Esophagus squamous epithelium (tissue), 5 donors: ENCODE results near the gene XRCC3. TPM values are rescaled to one million over a fixed set of nuclear protein-coding genes. Genes with fewer than 3 reads are reported as not detected.

Source experiments
- DNase-seq: peaks from one replicate; lab custom pipeline; 2025; lab: John Stamatoyannopoulos, UW
- H3K27ac ChIP-seq, 4 donors: fragments of 200-600 bp; sonication (generic); one replicate each; pipeline ENCODE4 v1.5.1; 2016 to 2019; ENCODE audit warnings: mild to moderate bottlenecking in 1 of 4
- H3K27me3 ChIP-seq, 4 donors: fragments of 200-600 bp; sonication (generic); 1 replicate in 3 of 4; 2 replicates in 1 of 4; pipeline versions ENCODE4 v1.5.1 to v1.6.0; 2017 to 2021; ENCODE audit warnings: antibody characterized with exemption in 1 of 4
- H3K36me3 ChIP-seq, 3 donors: fragments of 200-600 bp; sonication (generic); one replicate each; pipeline ENCODE4 v1.5.1; 2016 to 2019
- H3K4me1 ChIP-seq, 3 donors: fragments of 200-600 bp; sonication (generic); one replicate each; pipeline ENCODE4 v1.5.1; 2017 to 2019
- H3K4me3 ChIP-seq, 4 donors: fragments of 200-600 bp; sonication (generic); 1 replicate in 3 of 4; 2 replicates in 1 of 4; pipeline ENCODE4 v1.5.1; 2016 to 2019; ENCODE audit warnings: mild to moderate bottlenecking in 2 of 4, moderate library complexity in 1 of 4
- H3K9me3 ChIP-seq, 3 donors: fragments of 200-600 bp; sonication (generic); one replicate each; pipeline ENCODE4 v1.5.1; 2016 to 2019
- POLR2A ChIP-seq, 4 donors: fragments of 450-650 bp; IDR thresholded peaks; one replicate each; pipeline ENCODE4 v1.6.1; 2017; ENCODE audit warnings: antibody characterized with exemption in 4 of 4, mild to moderate bottlenecking in 4 of 4, moderate library complexity in 3 of 4
- WGBS, 2 donors: methylation state at CpG; one replicate each; pipeline ENCODE4 v1.1.5; 2018; 5-methylcytosine and 5-hydroxymethylcytosine counted together
- intact Hi-C: fragments of 100-400 bp; cut with DNase I; formaldehyde crosslinking; loops from one replicate; pipeline ENCODE4 v1.15.0; 2022
- total RNA-seq, 4 donors: library from RNA; depleted of rRNA; stranded (reverse); fragments of >200 nt; gene quantifications; one replicate each; pipeline ENCODE4 v1.1.0, GENCODE V29; 2016
- TF ChIP-seq, protein P1 (sequence below), 6 experiments: fragments of 450-650 bp in 4 of 6; fragments of 200-600 bp in 2 of 6; sonication (generic) in 2 of 6; IDR thresholded peaks; one replicate each; pipeline ENCODE4 v1.5.1; 2016 to 2019; ENCODE audit warnings: antibody characterized with exemption in 6 of 6, mild to moderate bottlenecking in 4 of 6, moderate library complexity in 4 of 6
- donor health status: DM: yes; HTN: yes; CAD: no.

Gene XRCC3
- total RNA-seq, 4 donors from 2014 or later: 10.9 to 17.8 (median 12.6) TPM

DNA sequence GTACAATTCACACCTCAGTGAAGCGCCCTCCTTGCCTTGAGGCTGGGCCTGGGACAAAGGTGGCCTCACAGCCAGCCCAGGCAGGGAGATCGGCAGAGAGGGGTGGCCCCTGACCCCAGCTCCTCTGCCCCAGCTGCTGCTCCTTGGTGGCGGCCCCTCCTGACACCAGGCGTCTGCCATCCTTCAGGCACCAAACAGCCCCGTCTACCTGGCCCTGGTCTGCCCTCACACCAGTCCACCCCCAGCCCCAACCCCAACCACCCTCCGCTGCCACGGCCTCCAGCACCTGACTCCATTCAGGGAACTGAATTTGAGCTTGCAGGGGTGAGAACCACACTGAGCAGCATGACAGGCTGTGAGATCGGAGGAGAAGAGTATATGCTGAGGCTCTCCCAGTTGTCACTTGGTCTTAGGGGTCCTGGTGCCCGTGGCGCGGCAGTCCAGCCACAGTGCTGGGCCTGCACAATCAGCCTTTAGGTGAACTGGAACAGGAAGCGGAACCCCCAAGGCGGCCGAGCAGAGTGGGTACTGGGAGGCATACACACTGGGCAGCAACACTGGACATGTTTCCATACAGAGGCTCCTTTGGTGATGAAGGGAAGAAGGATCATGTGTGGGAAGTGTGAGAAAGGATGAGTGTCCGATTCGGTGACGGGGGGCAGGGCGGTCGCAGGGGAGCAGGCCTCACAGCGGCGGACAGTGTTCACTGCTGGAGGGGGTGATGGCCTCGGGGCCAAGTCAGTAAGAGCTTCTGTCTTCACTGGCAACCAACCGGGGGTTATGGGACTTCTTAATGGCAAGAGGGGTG lies 19.0 kb upstream of the XRCC3 start:
- Histone ChIP-seq H3K27me3 (no peaks in the 10 kb centered on the region), H3K27ac (peak overlapping the region; percentile 31 to 92 (median 88)), H3K4me3 (no peak overlapping the region), H3K9me3 (no peaks in the 10 kb centered on the region), H3K36me3 (peaks cover 12 to 97% (median 36%) of the 10 kb centered on the region in 3 donors), H3K4me1 (peaks cover 39 to 92% (median 66%) of the 10 kb centered on the region in 3 donors)
- WGBS, 2 donors: 84 to 89% methylated on average over 15 to 17 of the region's 23 CpGs
- no peak for DNase-seq
- intact Hi-C loops: no loop called here
- TF ChIP-seq, protein P1, sequence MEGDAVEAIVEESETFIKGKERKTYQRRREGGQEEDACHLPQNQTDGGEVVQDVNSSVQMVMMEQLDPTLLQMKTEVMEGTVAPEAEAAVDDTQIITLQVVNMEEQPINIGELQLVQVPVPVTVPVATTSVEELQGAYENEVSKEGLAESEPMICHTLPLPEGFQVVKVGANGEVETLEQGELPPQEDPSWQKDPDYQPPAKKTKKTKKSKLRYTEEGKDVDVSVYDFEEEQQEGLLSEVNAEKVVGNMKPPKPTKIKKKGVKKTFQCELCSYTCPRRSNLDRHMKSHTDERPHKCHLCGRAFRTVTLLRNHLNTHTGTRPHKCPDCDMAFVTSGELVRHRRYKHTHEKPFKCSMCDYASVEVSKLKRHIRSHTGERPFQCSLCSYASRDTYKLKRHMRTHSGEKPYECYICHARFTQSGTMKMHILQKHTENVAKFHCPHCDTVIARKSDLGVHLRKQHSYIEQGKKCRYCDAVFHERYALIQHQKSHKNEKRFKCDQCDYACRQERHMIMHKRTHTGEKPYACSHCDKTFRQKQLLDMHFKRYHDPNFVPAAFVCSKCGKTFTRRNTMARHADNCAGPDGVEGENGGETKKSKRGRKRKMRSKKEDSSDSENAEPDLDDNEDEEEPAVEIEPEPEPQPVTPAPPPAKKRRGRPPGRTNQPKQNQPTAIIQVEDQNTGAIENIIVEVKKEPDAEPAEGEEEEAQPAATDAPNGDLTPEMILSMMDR (IDR thresholded peaks at IDR 0.05): no peak
- TF ChIP-seq POLR2A (IDR thresholded peaks at IDR 0.05): no peak

DNA sequence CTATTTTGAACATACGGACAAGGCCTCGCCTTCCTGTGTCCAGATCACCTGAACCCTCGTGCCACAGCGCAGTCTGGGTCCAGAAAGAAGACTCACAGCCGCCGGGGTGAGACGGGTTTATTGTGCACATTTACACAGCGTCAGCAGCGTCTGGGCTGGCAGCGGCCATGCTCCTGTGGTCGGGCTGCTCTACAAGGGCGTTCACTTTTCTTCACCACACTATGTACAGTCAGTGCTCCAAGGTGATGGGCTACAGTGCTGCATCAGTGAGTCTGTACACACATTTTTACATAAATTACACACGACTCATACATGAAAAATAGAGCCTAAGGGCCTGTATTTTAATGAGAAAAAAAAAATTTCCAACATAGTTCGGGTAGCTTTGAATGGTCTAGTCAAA lies 18.4 kb upstream of the XRCC3 start:
- Histone ChIP-seq H3K4me1 (peaks cover 42 to 93% (median 71%) of the 10 kb centered on the region in 3 donors), H3K36me3 (peaks cover 12 to 97% (median 32%) of the 10 kb centered on the region in 3 donors)

DNA sequence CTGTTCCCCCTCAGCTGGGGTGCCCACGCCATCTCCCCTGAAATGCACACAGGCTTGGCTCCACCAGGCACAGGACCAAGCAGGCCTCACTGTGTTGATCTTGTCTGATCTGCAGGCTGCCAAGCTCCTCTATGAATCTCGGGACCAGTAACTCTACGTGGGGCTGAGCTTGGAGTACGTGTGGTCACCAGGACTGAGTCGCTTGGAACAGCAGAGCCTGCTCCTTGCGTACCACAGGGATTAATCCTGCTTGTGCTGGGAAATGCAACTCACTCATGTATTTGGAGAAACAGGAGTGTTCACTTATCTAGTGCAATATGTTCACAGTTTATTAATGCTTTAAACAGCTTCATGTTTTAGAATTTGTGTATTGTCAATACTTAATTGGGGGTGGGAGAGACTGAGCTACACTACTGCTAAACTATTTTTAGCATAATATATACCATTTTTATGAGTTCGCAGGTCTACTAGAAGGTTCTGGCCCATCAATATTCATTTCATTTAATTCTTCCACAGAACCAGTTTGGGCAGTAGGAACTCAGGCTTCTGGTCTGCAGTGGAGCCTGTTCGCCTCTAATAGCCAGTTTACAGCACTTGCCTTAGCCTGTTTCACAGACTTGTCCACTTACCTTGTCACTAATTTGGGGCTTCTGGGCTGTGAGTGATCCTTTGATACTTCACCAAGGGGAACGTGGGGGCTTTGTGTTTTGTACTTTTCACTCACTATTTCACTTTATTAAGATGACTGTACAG lies 17.8 kb upstream of the XRCC3 start:
- Histone ChIP-seq H3K4me1 (peaks cover 42 to 98% (median 75%) of the 10 kb centered on the region in 3 donors), H3K36me3 (peaks cover 14 to 97% (median 26%) of the 10 kb centered on the region in 3 donors), H3K27ac (peak overlapping the region; percentile 31 to 92 (median 76)), H3K27me3 (no peaks in the 10 kb centered on the region), H3K4me3 (no peak overlapping the region), H3K9me3 (no peaks in the 10 kb centered on the region)
- WGBS, 2 donors: 68 to 74% methylated on average over 7 to 9 of the region's 9 CpGs
- TF ChIP-seq, protein P1 (IDR thresholded peaks at IDR 0.05): no peak
- TF ChIP-seq POLR2A (IDR thresholded peaks at IDR 0.05): no peak
- intact Hi-C loops: no loop called here
- DNase-seq: no peak

More for the DNA sequence above, 18.4 kb upstream of the XRCC3 start:
- H3K27ac ChIP-seq: peak overlapping the region; percentile 31 to 92 (median 76)
- no peaks in the 10 kb centered on the region for H3K9me3 ChIP-seq
- no peak overlapping the region for H3K4me3 ChIP-seq
- intact Hi-C loops: no loop called here
- 70% methylated on average over 9 to 14 of the region's 14 CpGs for WGBS, 2 donors
- DNase-seq: no peak
- no peaks in the 10 kb centered on the region for H3K27me3 ChIP-seq
- TF ChIP-seq POLR2A (IDR thresholded peaks at IDR 0.05): no peak
- TF ChIP-seq, protein P1 (IDR thresholded peaks at IDR 0.05): no peak

DNA sequence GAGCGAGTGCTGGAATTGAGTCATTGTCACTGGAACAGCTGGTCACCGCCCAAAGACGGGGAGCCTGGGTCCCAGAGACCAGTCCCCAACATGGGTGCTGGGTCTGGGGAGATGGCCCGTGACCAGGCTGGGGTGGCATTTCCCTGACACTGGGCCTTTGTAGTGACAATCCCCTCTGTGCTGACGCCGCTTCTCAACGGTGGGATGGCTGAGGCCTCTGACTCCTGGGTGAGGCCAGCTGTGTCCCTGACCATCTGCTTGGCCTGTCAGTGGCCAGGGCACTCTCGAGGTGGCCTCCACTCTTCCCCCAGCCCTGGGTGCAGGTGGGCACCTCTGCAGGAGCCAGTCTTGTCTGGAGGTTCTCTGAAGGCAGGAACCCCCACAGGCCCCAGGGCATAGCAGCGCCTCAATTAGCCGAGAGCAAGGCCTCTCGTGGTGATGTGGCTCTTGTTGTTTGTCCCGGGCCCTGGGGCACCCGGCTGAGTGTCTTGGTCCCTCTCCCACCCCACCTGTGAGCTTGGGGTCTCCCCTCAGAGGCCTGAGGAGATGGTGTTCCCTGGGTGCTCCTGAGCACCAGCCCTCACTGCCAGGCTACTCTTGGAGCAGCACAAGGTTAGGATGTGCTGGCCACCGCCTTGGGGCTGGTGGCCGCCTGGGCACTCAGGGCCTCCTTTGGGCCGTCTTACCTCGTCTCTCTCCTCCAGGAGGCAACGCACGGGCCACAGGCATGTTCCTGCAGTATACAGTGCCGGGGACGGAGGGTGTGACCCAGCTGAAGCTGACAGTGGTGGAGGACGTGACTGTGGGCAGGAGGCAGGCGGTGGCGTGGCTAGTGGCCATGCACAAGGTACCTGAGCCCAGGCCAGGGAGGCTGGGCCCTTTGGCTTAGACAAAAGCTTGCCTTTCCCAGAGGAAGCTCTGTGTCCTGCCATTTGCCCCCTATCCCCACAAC lies 16.9 kb upstream of the XRCC3 start:
- Histone ChIP-seq H3K36me3 (peaks cover 19 to 97% (median 24%) of the 10 kb centered on the region in 3 donors), H3K9me3 (no peaks in the 10 kb centered on the region), H3K4me3 (no peak overlapping the region), H3K27ac (peak overlapping the region; percentile 9 to 92 (median 76)), H3K4me1 (peaks cover 42 to 98% (median 68%) of the 10 kb centered on the region in 3 donors), H3K27me3 (no peaks in the 10 kb centered on the region)
- TF ChIP-seq, protein P1 (IDR thresholded peaks at IDR 0.05): no peak
- no peak for TF ChIP-seq POLR2A (IDR thresholded peaks at IDR 0.05)
- intact Hi-C loops: no loop called here
- WGBS, 2 donors: 60 to 80% methylated on average over 1 to 10 of the region's 24 CpGs
- no peak for DNase-seq
